Measurements from ENCODE around the gene SMARCC2.

GRCh38 chr12:56124133-56124532 lies 65.2 kb downstream of the SMARCC2 start:
- TF ChIP-seq EZH2 (optimal IDR thresholded peaks at IDR 0.05; ENCODE audit: low read depth, low read length), result no peak
- TF ChIP-seq CTCF (IDR thresholded peaks at IDR 0.05; ENCODE audit: low read length), result no peak

Measured in MM.1S (cell line).